K562 (cell line): ENCODE results near the gene PPM1G. TPM values are rescaled to one million over a fixed set of nuclear protein-coding genes. Genes with fewer than 3 reads are reported as not detected.

Experiments used
- BDP1 ChIP-seq: IDR thresholded peaks from 3 replicates; pipeline ENCODE4 v1.6.1; 2011; ENCODE audit not compliant: insufficient read length, insufficient read depth
- CAMTA2 ChIP-seq: fragments of 250-450 bp; sonication (Bioruptor Pico); conservative IDR thresholded peaks from 2 replicates; pipeline ENCODE4 v1.5.1; 2022
- CEBPG ChIP-seq, 3 experiments: fragments of 200-800 bp in 1 of 3; sonication (Bioruptor generic) in 1 of 3; sonication (generic) in 1 of 3; formaldehyde crosslinking in 1 of 3; IDR thresholded peaks in 2 of 3; conservative IDR thresholded peaks in 1 of 3; 2 replicates each; pipeline versions ENCODE4 v1.6.1 to v1.8.0; 2016 to 2022; ENCODE audit warnings: missing compliant biosample characterization in 2 of 3, missing genetic modification characterization in 2 of 3, mild to moderate bottlenecking in 1 of 3, missing genetic modification reagents in 1 of 3
- CHD2 ChIP-seq: IDR thresholded peaks from 2 replicates; pipeline ENCODE4 v1.6.1; 2011; ENCODE audit warnings: low read depth, low read length
- EGR1 ChIP-seq: fragments of 450-650 bp; conservative IDR thresholded peaks from 2 replicates; pipeline ENCODE4 v1.6.1; 2017; ENCODE audit warnings: mild to moderate bottlenecking
- FOSL1 ChIP-seq: fragments of 200-800 bp; sonication (Bioruptor generic); conservative IDR thresholded peaks from 2 replicates; pipeline ENCODE4 v1.6.1; 2016; ENCODE audit warnings: missing genetic modification characterization, missing compliant biosample characterization
- FOXK2 ChIP-seq, 2 experiments: fragments of 450-650 bp; IDR thresholded peaks in 1 of 2; conservative IDR thresholded peaks in 1 of 2; 2 replicates each; pipeline ENCODE4 v1.6.1; 2016; ENCODE audit warnings: low read depth in 2 of 2, mild to moderate bottlenecking in 1 of 2
- GTF2A2 ChIP-seq: IDR thresholded peaks from 2 replicates; pipeline ENCODE4 v1.6.1; 2016; ENCODE audit warnings: mild to moderate bottlenecking, missing genetic modification characterization, missing compliant biosample characterization
- HDAC1 ChIP-seq, 2 experiments: fragments of 450-650 bp; IDR thresholded peaks; 2 replicates each; pipeline ENCODE4 v1.6.1; 2016 to 2017; ENCODE audit warnings: inconsistent platforms in 1 of 2, mild to moderate bottlenecking in 1 of 2, moderate library complexity in 1 of 2
- MAFK ChIP-seq: IDR thresholded peaks from 2 replicates; pipeline ENCODE4 v1.6.1; 2011; ENCODE audit warnings: low read length, improper control_type of control experiment
- NFIC ChIP-seq: fragments of 450-650 bp; IDR thresholded peaks from 2 replicates; pipeline ENCODE4 v1.6.1; 2017; ENCODE audit warnings: mild to moderate bottlenecking, inconsistent platforms
- NR3C1 ChIP-seq: sonication (generic); formaldehyde crosslinking; IDR thresholded peaks from 2 replicates; pipeline ENCODE4 v1.8.1; 2022; ENCODE audit warnings: missing genetic modification reagents
- PCBP1 ChIP-seq: fragments of 200-400 bp; formaldehyde crosslinking; IDR thresholded peaks from 2 replicates; pipeline ENCODE4 v1.6.1; 2018; ENCODE audit warnings: mild to moderate bottlenecking, low read depth, low read length; ENCODE audit not compliant: poor library complexity, severe bottlenecking
- PCBP2 ChIP-seq: fragments of 200-400 bp; formaldehyde crosslinking; IDR thresholded peaks from 2 replicates; pipeline ENCODE4 v1.6.1; 2018; ENCODE audit warnings: low read length, low read depth, mild to moderate bottlenecking, moderate library complexity; ENCODE audit not compliant: poor library complexity, severe bottlenecking
- RBFOX2 ChIP-seq: fragments of 200-400 bp; formaldehyde crosslinking; IDR thresholded peaks from 2 replicates; pipeline ENCODE4 v1.6.1; 2017; ENCODE audit warnings: low read depth, mild to moderate bottlenecking, low read length, moderate library complexity
- SIN3A ChIP-seq, 2 experiments: fragments of 150-350 bp in 1 of 2; IDR thresholded peaks; 2 replicates each; pipeline ENCODE4 v1.6.1; 2011 to 2016; ENCODE audit warnings: borderline replicate concordance in 2 of 2, low read depth in 2 of 2, low read length in 2 of 2, mild to moderate bottlenecking in 2 of 2, moderate library complexity in 2 of 2; ENCODE audit not compliant: control insufficient read depth in 1 of 2
- TAF7 ChIP-seq: fragments of 450-650 bp; IDR thresholded peaks from 2 replicates; pipeline ENCODE4 v1.6.1; 2016; ENCODE audit warnings: missing genetic modification characterization, missing compliant biosample characterization
- TEAD4 ChIP-seq, 2 experiments: sonication (generic) in 1 of 2; formaldehyde crosslinking in 1 of 2; IDR thresholded peaks; 2 replicates each; pipeline versions ENCODE4 v1.6.1 to v1.8.0; 2012 to 2022; ENCODE audit warnings: borderline replicate concordance in 1 of 2, inconsistent platforms in 1 of 2, low read length in 1 of 2, mild to moderate bottlenecking in 1 of 2, missing genetic modification reagents in 1 of 2
- ZBTB1 ChIP-seq: sonication (generic); formaldehyde crosslinking; IDR thresholded peaks from 2 replicates; pipeline ENCODE4 v1.8.1; 2023; ENCODE audit warnings: missing genetic modification reagents, low read depth, mild to moderate bottlenecking, borderline replicate concordance
- ZKSCAN1 ChIP-seq: fragments of 150-350 bp; IDR thresholded peaks from 2 replicates; pipeline ENCODE4 v1.6.1; 2016; ENCODE audit warnings: low read depth, low read length
- ZNF143 ChIP-seq: sonication (generic); formaldehyde crosslinking; IDR thresholded peaks from 2 replicates; pipeline ENCODE4 v1.9.0; 2022; ENCODE audit warnings: mild to moderate bottlenecking, missing genetic modification reagents
- ZNF764 ChIP-seq: fragments of 250-450 bp; sonication (Bioruptor Pico); IDR thresholded peaks from 2 replicates; pipeline ENCODE4 v1.4.0; 2020; ENCODE audit warnings: low read depth, mild to moderate bottlenecking, moderate library complexity
- ZNF778 ChIP-seq: fragments of 450-650 bp; formaldehyde crosslinking; IDR thresholded peaks from 2 replicates; pipeline ENCODE4 v1.4.0; 2020; ENCODE audit warnings: mild to moderate bottlenecking, moderate library complexity
- polyA plus RNA-seq, 8 experiments: library from polyadenylated mRNA; depleted of rRNA in 4 of 8; stranded (reverse) in 5 of 8; unstranded in 3 of 8; fragments of >200 nt; fragmentation: Nextera tagmentation in 2 of 8; fragmentation: Illumina TruSeq in 1 of 8; extraction: Ambion mirVana in 2 of 8; extraction: Trizol in 1 of 8; gene quantifications; 2 replicates each; pipeline versions ENCODE4 v1.2.1 to v1.2.3, GENCODE V29; 2011 to 2014; ENCODE audit warnings: inconsistent platforms in 1 of 8, missing spikeins in 1 of 8
- total RNA-seq, 7 experiments: library from RNA; depleted of rRNA in 6 of 7; stranded (reverse); fragments of >200 nt in 6 of 7; fragmentation: Illumina TruSeq in 2 of 7; extraction: Trizol in 2 of 7; gene quantifications; 2 replicates each; pipeline versions ENCODE4 v1.2.1 to v1.2.3, GENCODE V29; 2011 to 2021; ENCODE audit warnings: low replicate concordance in 1 of 7
- TF ChIP-seq, protein P1 (sequence below), 3 experiments: IDR thresholded peaks in 2 of 3; conservative IDR thresholded peaks in 1 of 3; 2 replicates each; pipeline ENCODE4 v1.5.1; 2011 to 2012; ENCODE audit warnings: low read length in 3 of 3, mild to moderate bottlenecking in 3 of 3, control low read depth in 2 of 3, improper control_type of control experiment in 1 of 3, inconsistent platforms in 1 of 3, low read depth in 1 of 3, mixed read lengths in 1 of 3, moderate library complexity in 1 of 3; ENCODE audit not compliant: insufficient read depth in 2 of 3
- TF ChIP-seq, protein P2 (sequence below): sonication (generic); formaldehyde crosslinking; IDR thresholded peaks from 2 replicates; pipeline ENCODE4 v1.8.1; 2023; ENCODE audit warnings: mild to moderate bottlenecking, missing genetic modification reagents, moderate library complexity

The PPM1G gene
- total and polyA plus RNA-seq, 9 of the 15 experiments (the other 6 are each of a cell fraction or from before 2014, with no cell fraction given), result 61.7 to 230 (median 153) TPM

DNA sequence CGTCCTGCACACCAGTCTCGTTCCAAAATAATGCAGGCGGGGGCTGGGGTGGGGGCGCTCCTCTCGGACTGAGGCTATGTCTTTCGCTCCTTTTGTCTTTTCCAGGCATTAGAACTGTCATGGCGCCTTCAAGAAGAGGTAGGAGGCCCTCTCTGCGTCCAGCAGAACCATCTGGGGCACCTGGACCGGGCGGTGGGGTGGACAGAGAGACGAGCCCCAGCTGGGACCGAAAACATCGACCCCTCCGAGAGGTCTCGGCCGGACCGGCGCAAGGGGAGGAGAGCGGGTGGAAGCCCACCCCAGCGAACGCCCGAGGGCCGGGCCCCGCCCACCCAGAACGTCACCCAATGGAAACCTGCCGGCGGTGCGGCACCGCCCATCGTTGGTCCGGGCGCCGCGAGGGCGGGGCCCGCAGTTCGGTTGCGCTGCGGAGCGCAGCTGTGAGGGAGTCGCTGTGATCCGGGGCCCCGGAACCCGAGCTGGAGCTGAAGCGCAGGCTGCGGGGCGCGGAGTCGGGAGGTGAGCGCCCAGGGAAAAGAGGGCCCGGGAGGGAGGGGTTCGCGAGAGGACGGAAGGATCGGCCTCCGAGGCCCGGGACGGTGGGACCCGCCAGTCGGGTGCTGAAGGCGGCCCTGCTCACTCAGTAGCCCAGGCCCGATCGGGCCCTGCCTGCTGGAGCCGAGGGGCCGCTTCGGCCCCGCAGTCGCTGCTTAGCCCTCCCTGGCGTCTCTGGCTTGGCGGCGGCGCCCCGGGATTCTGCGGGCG is 19.0 kb upstream of the PPM1G start, which contains the start of gene NRBP1 (continued):
- TF ChIP-seq, protein P1, sequence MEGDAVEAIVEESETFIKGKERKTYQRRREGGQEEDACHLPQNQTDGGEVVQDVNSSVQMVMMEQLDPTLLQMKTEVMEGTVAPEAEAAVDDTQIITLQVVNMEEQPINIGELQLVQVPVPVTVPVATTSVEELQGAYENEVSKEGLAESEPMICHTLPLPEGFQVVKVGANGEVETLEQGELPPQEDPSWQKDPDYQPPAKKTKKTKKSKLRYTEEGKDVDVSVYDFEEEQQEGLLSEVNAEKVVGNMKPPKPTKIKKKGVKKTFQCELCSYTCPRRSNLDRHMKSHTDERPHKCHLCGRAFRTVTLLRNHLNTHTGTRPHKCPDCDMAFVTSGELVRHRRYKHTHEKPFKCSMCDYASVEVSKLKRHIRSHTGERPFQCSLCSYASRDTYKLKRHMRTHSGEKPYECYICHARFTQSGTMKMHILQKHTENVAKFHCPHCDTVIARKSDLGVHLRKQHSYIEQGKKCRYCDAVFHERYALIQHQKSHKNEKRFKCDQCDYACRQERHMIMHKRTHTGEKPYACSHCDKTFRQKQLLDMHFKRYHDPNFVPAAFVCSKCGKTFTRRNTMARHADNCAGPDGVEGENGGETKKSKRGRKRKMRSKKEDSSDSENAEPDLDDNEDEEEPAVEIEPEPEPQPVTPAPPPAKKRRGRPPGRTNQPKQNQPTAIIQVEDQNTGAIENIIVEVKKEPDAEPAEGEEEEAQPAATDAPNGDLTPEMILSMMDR (IDR thresholded peaks at IDR 0.05 in 2 of 3, conservative IDR thresholded peaks at IDR 0.05 in 1 of 3; ENCODE audit: insufficient read depth in 2 of 3, low read depth in 1 of 3, low read length in 3 of 3), result peak in 1 of 3 experiments; percentile 27; a peak in 1 of 6 replicates
- TF ChIP-seq NR3C1 (0 out of 2 replicates have a peak, but pooled peaks have one; percentile 60), FOXK2 (conservative IDR thresholded peaks at IDR 0.05 in 1 of 2, IDR thresholded peaks at IDR 0.05 in 1 of 2; ENCODE audit: low read depth in 2 of 2) (peak in 1 of 2 experiments; percentile 51; a peak in 1 of 4 replicates), PCBP2 (no peak), CAMTA2 (CRISPR knock-in tag) (no peak), TAF7 (tag) (peak; percentile 34), NFIC (peak; percentile 35), ZNF764 (CRISPR knock-in tag) (peak; percentile 63; the same call in 1 of the 2 replicates), GTF2A2 (tag) (no peak), PCBP1 (no peak), TEAD4 (IDR thresholded peaks at IDR 0.05; ENCODE audit: low read length) (no peak), TEAD4 (CRISPR knock-in tag; IDR thresholded peaks at IDR 0.05; ENCODE audit: borderline replicate concordance) (no peak), FOSL1 (tag) (0 out of 2 replicates have a peak, but pooled peaks have one; percentile 11), SIN3A (IDR thresholded peaks at IDR 0.05; ENCODE audit: borderline replicate concordance in 2 of 2, control insufficient read depth in 1 of 2, low read depth in 2 of 2, low read length in 2 of 2) (peak; percentile 71 to 79), EGR1 (0 out of 2 replicates have a peak, but pooled peaks have one; percentile 14), BDP1 (no peak), ZBTB1 (CRISPR knock-in tag) (peak; percentile 21), CEBPG (CRISPR knock-in tag; IDR thresholded peaks at IDR 0.05) (no peak), CEBPG (tag; conservative IDR thresholded peaks at IDR 0.05 in 1 of 2, IDR thresholded peaks at IDR 0.05 in 1 of 2) (no peak), CHD2 (no peak; the same call in 1 of the 2 replicates), ZNF143 (no peak), MAFK (no peak), RBFOX2 (peak; percentile 95), ZKSCAN1 (no peak; the same call in 1 of the 2 replicates), ZNF778 (CRISPR knock-in tag) (no peak), HDAC1 (IDR thresholded peaks at IDR 0.05) (peak in 1 of 2 experiments; percentile 72; a peak in 2 of 4 replicates)
- TF ChIP-seq, protein P2, sequence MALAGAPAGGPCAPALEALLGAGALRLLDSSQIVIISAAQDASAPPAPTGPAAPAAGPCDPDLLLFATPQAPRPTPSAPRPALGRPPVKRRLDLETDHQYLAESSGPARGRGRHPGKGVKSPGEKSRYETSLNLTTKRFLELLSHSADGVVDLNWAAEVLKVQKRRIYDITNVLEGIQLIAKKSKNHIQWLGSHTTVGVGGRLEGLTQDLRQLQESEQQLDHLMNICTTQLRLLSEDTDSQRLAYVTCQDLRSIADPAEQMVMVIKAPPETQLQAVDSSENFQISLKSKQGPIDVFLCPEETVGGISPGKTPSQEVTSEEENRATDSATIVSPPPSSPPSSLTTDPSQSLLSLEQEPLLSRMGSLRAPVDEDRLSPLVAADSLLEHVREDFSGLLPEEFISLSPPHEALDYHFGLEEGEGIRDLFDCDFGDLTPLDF (CRISPR knock-in tag), result peak; percentile 55; the same call in 1 of the 2 replicates
